Mesodermal cell (in vitro differentiated cells): ENCODE data around the gene C11orf52. TPM values are rescaled to one million over a fixed set of nuclear protein-coding genes. Genes with fewer than 3 reads are reported as not detected.
A peak's percentile ranks its signal among the peaks of the same experiment; 100 is the strongest.
"Not testable (repeated sequence)": the region's sequence is repeated elsewhere in the genome, so short reads cannot be mapped to it uniquely, and the experiment has no call there.

Source experiments
- H3K27ac ChIP-seq: 2 replicates; pipeline ENCODE4 v1.7.0; 2013; ENCODE audit warnings: mild to moderate bottlenecking, low read depth, low read length, moderate library complexity; ENCODE audit not compliant: severe bottlenecking
- H3K36me3 ChIP-seq: 2 replicates; pipeline ENCODE4 v1.7.1; 2013; ENCODE audit warnings: mild to moderate bottlenecking, low read length, moderate library complexity; ENCODE audit not compliant: control insufficient read depth, insufficient read depth
- H3K4me1 ChIP-seq: one replicate; pipeline ENCODE4 v1.7.1; 2013; ENCODE audit warnings: mild to moderate bottlenecking, low read length; ENCODE audit not compliant: insufficient read depth, control insufficient read depth, poor library complexity, severe bottlenecking
- H3K4me3 ChIP-seq: 2 replicates; pipeline ENCODE4 v1.7.0; 2013; ENCODE audit warnings: low read length, control low read depth, mild to moderate bottlenecking; ENCODE audit not compliant: insufficient read depth, poor library complexity, severe bottlenecking; ENCODE audit errors: extremely low read depth
- H3K9me3 ChIP-seq: 2 replicates; pipeline ENCODE4 v1.7.1; 2013; ENCODE audit warnings: mild to moderate bottlenecking, low read length, moderate library complexity; ENCODE audit not compliant: control insufficient read depth
- WGBS, 2 experiments: methylation state at CpG; one replicate each; pipeline ENCODE4 v1.1.5; 2013; ENCODE audit warnings: missing lambda C conversion rate in 2 of 2; ENCODE audit not compliant: insufficient coverage in 2 of 2; 5-methylcytosine and 5-hydroxymethylcytosine counted together
- polyA plus RNA-seq, 2 experiments: library from polyadenylated mRNA; stranded (reverse); fragments of 50-300 nt; gene quantifications; one replicate each; pipeline ENCODE4 v1.2.3, GENCODE V29; 2013

C11orf52 gene
- 0.96 TPM for polyA plus RNA-seq (2013, experiment 1 of 2)
- polyA plus RNA-seq (2013, experiment 2 of 2), result 0.81 TPM

- Histone ChIP-seq H3K36me3 (no peaks in the 10 kb centered on the region), H3K4me1 (peaks cover 10% of the 10 kb centered on the region), H3K9me3 (no peaks in the 10 kb centered on the region), H3K4me3 (no peak within 1 kb of the TSS), H3K27ac (no peak within 1 kb of the TSS)
- WGBS, 2 experiments, result 62 to 72% methylated on average over 16 of the region's 19 CpGs
Measured at GRCh38 chr11:111918390-111919256, at the start of gene C11orf52. Gene C11orf52 (plus strand): TSS chr11:111918913. CDS start chr11:111918973, 60 bp downstream.

- peak overlapping the region; percentile 81 for H3K4me3 ChIP-seq
- H3K9me3 ChIP-seq, result no peaks in the 10 kb centered on the region
- H3K36me3 ChIP-seq, result peaks cover 34% of the 10 kb centered on the region
- WGBS, 2 experiments, result no CpG with 5 or more reads among the region's 1 CpG
- no peak overlapping the region for H3K27ac ChIP-seq
- H3K4me1 ChIP-seq, result no peaks in the 10 kb centered on the region
Measured at GRCh38 chr11:111870113-111870512, 48.6 kb upstream of the C11orf52 start.

- peaks cover 31% of the 10 kb centered on the region for H3K36me3 ChIP-seq
- H3K4me3 ChIP-seq, result peak overlapping the region; percentile 81
- H3K9me3 ChIP-seq, result no peaks in the 10 kb centered on the region
- H3K4me1 ChIP-seq, result no peaks in the 10 kb centered on the region
- H3K27ac ChIP-seq, result peak overlapping the region; percentile 68
Measured at GRCh38 chr11:111870522-111870885, 48.2 kb upstream of the C11orf52 start.

GRCh38 chr11:111870886-111871692, 47.6 kb upstream of the C11orf52 start, which contains the start of gene ALG9:
Gene ALG9 (minus strand): TSS chr11:111871581. CDS start chr11:111871482, 99 bp downstream.
- no peaks in the 10 kb centered on the region for H3K4me1 ChIP-seq
- H3K27ac ChIP-seq, result peak within 1 kb of the TSS; percentile 68
- H3K9me3 ChIP-seq, result no peaks in the 10 kb centered on the region
- 1% methylated on average over 35 to 43 of the region's 51 CpGs for WGBS, 2 experiments
- H3K36me3 ChIP-seq, result peaks cover 28% of the 10 kb centered on the region
- H3K4me3 ChIP-seq, result peak within 1 kb of the TSS; percentile 81

GRCh38 chr11:111871693-111872161, 47.0 kb upstream of the C11orf52 start:
- H3K4me1 ChIP-seq, result no peaks in the 10 kb centered on the region
- peak overlapping the region; percentile 81 for H3K4me3 ChIP-seq
- 40 to 100% methylated on average over 1 to 2 of the region's 5 CpGs for WGBS, 2 experiments
- peaks cover 22% of the 10 kb centered on the region for H3K36me3 ChIP-seq
- no peaks in the 10 kb centered on the region for H3K9me3 ChIP-seq
- no peak overlapping the region for H3K27ac ChIP-seq

GRCh38 chr11:111878385-111878848, 40.3 kb upstream of the C11orf52 start:
- no peaks in the 10 kb centered on the region for H3K36me3 ChIP-seq
- no peaks in the 10 kb centered on the region for H3K9me3 ChIP-seq
- WGBS, 2 experiments, result 3 to 7% methylated on average over 8 to 12 of the region's 13 CpGs
- H3K27ac ChIP-seq, result peak overlapping the region; percentile 98
- H3K4me1 ChIP-seq, result no peaks in the 10 kb centered on the region
- H3K4me3 ChIP-seq, result peak overlapping the region; percentile 66

GRCh38 chr11:111878849-111879636, 39.7 kb upstream of the C11orf52 start, which contains the start of the genes CFAP68 and FDXACB1:
Gene CFAP68 (plus strand): TSS chr11:111879541. CDS start chr11:111879561, 20 bp downstream.
Gene FDXACB1 (minus strand): TSS chr11:111879165. CDS start chr11:111879132, 33 bp downstream.
- Histone ChIP-seq H3K27ac (peak within 1 kb of the TSS; percentile 98), H3K4me3 (peak within 1 kb of the TSS; percentile 66)
- WGBS, 2 experiments, result 1 to 2% methylated on average over 18 to 22 of the region's 55 CpGs

GRCh38 chr11:111879637-111879960, 39.1 kb upstream of the C11orf52 start:
- Histone ChIP-seq H3K4me1 (no peaks in the 10 kb centered on the region), H3K36me3 (no peaks in the 10 kb centered on the region), H3K4me3 (peak overlapping the region; percentile 66), H3K27ac (peak overlapping the region; percentile 98), H3K9me3 (no peaks in the 10 kb centered on the region)
- 71 to 91% methylated on average over 5 to 6 of the region's 6 CpGs for WGBS, 2 experiments

More at GRCh38 chr11:111878849-111879636, 39.7 kb upstream of the C11orf52 start, which contains the start of the genes CFAP68 and FDXACB1:
- H3K9me3 ChIP-seq, result no peaks in the 10 kb centered on the region
- no peaks in the 10 kb centered on the region for H3K4me1 ChIP-seq
- no peaks in the 10 kb centered on the region for H3K36me3 ChIP-seq

GRCh38 chr11:111882202-111882601, 36.5 kb upstream of the C11orf52 start:
- 86 to 98% methylated on average over 3 to 4 of the region's 5 CpGs for WGBS, 2 experiments
- no peak overlapping the region for H3K27ac ChIP-seq
- H3K36me3 ChIP-seq, result no peaks in the 10 kb centered on the region
- H3K9me3 ChIP-seq, result no peaks in the 10 kb centered on the region
- no peaks in the 10 kb centered on the region for H3K4me1 ChIP-seq
- H3K4me3 ChIP-seq, result no peak overlapping the region

GRCh38 chr11:111885053-111885452, 33.7 kb upstream of the C11orf52 start:
- H3K27ac ChIP-seq, H3K4me1 ChIP-seq, H3K9me3 ChIP-seq, H3K36me3 ChIP-seq, H3K4me3 ChIP-seq: not testable (repeated sequence)
- 91 to 94% methylated on average over 2 to 4 of the region's 4 CpGs for WGBS, 2 experiments
